SK-N-SH (cell line): ENCODE data around the gene ADCYAP1R1. TPM values are rescaled to one million over a fixed set of nuclear protein-coding genes. Genes with fewer than 3 reads are reported as not detected.

Source experiments
- CTCF ChIA-PET: fragments of 300-600, 350-600 bp; formaldehyde crosslinking; extraction: SDS; loops from one replicate; lab custom pipeline; 2021; lab: Yijun Ruan, JAX
- POLR2A ChIA-PET: fragments of 350-600 bp; sonication (Branson Sonifier 250); formaldehyde crosslinking; extraction: SDS; loops from one replicate; lab custom pipeline; 2020; ENCODE audit warnings: antibody characterized with exemption, inconsistent platforms; lab: Yijun Ruan, JAX
- DNase-seq: peaks from one replicate; pipeline ENCODE4 v3.0.0; 2012
- H2AFZ ChIP-seq: fragments of 200-600 bp; sonication (generic); 2 replicates; pipeline ENCODE4 v1.8.1; 2016; ENCODE audit warnings: antibody characterized with exemption, mild to moderate bottlenecking, low read depth
- H3F3A ChIP-seq: fragments of 200-600 bp; sonication (generic); replicated peaks from 2 replicates; pipeline ENCODE3; 2016; ENCODE audit warnings: antibody characterized with exemption, mild to moderate bottlenecking; ENCODE audit not compliant: insufficient read depth
- H3K27ac ChIP-seq, 2 experiments: fragments of 200-500 bp in 1 of 2; fragments of 200-600 bp in 1 of 2; sonication (Bioruptor generic) in 1 of 2; sonication (generic), shearing (Covaris generic) in 1 of 2; 2 replicates each; pipeline versions ENCODE4 v1.5.1 to v1.6.1; 2014 to 2016; ENCODE audit warnings: low read depth in 2 of 2, inconsistent platforms in 1 of 2, low read length in 1 of 2, mild to moderate bottlenecking in 1 of 2, mixed read lengths in 1 of 2
- H3K27me3 ChIP-seq: fragments of 200-600 bp; sonication (generic), shearing (Covaris generic); 2 replicates; pipeline ENCODE4 v1.6.1; 2016; ENCODE audit warnings: mixed run types; ENCODE audit not compliant: insufficient read depth
- H3K36me3 ChIP-seq, 2 experiments: fragments of 200-500 bp in 1 of 2; fragments of 200-600 bp in 1 of 2; sonication (Bioruptor generic) in 1 of 2; sonication (generic) in 1 of 2; replicated peaks in 1 of 2; 2 replicates each; pipeline versions ENCODE3 to v1.5.1; 2014 to 2016; ENCODE audit warnings: low read length in 1 of 2, mild to moderate bottlenecking in 1 of 2; ENCODE audit not compliant: insufficient read depth in 2 of 2, control insufficient read depth in 1 of 2
- H3K4me1 ChIP-seq, 2 experiments: fragments of 200-500 bp in 1 of 2; fragments of 200-600 bp in 1 of 2; sonication (Bioruptor generic) in 1 of 2; sonication (generic), shearing (Covaris generic) in 1 of 2; 2 replicates each; pipeline versions ENCODE4 v1.5.1 to v1.6.1; 2014 to 2016; ENCODE audit warnings: low read depth in 1 of 2, low read length in 1 of 2, mixed run types in 1 of 2; ENCODE audit not compliant: insufficient read depth in 2 of 2, control insufficient read depth in 1 of 2
- H3K4me2 ChIP-seq: fragments of 200-600 bp; sonication (generic), shearing (Covaris generic); 2 replicates; pipeline ENCODE4 v1.6.1; 2017; ENCODE audit warnings: mixed run types
- H3K4me3 ChIP-seq, 2 experiments: fragments of 200-500 bp in 1 of 2; fragments of 200-600 bp in 1 of 2; sonication (Bioruptor generic) in 1 of 2; sonication (generic), shearing (Covaris generic) in 1 of 2; 2 replicates each; pipeline versions ENCODE4 v1.5.1 to v1.8.1; 2014 to 2016; ENCODE audit warnings: low read depth in 2 of 2, inconsistent platforms in 1 of 2, low read length in 1 of 2, mild to moderate bottlenecking in 1 of 2, mixed read lengths in 1 of 2, moderate library complexity in 1 of 2
- H3K79me2 ChIP-seq: fragments of 200-600 bp; sonication (generic); 2 replicates; pipeline ENCODE4 v1.8.1; 2017; ENCODE audit warnings: mild to moderate bottlenecking; ENCODE audit not compliant: insufficient read depth
- H3K9ac ChIP-seq: fragments of 200-600 bp; sonication (generic); 2 replicates; pipeline ENCODE4 v1.6.1; 2017; ENCODE audit warnings: mixed run types
- H3K9me2 ChIP-seq: fragments of 200-600 bp; sonication (generic); 2 replicates; pipeline ENCODE4 v1.6.1; 2017; ENCODE audit warnings: mixed run types
- H3K9me3 ChIP-seq: fragments of 200-600 bp; sonication (generic); 2 replicates; pipeline ENCODE4 v1.6.1; 2017; ENCODE audit warnings: mixed run types, mild to moderate bottlenecking, moderate library complexity
- H4K20me1 ChIP-seq: fragments of 200-600 bp; sonication (generic); 2 replicates; pipeline ENCODE4 v1.6.1; 2017; ENCODE audit warnings: mild to moderate bottlenecking, mixed run types; ENCODE audit not compliant: insufficient read depth
- ELF1 ChIP-seq: IDR thresholded peaks from 2 replicates; pipeline ENCODE4 v1.4.0; 2012
- EP300 ChIP-seq, 2 experiments: IDR thresholded peaks; 2 replicates each; pipeline versions ENCODE4 v1.4.0 to v1.6.1; 2012; ENCODE audit warnings: borderline replicate concordance in 1 of 2, low read depth in 1 of 2, low read length in 1 of 2
- EZH2phosphoT487 ChIP-seq: fragments of 200-600 bp; sonication (generic); IDR thresholded peaks from 2 replicates; pipeline ENCODE4 v1.6.1; 2017; ENCODE audit warnings: low read depth, mixed run types, mild to moderate bottlenecking, antibody characterized with exemption, moderate library complexity, borderline replicate concordance
- GATA2 ChIP-seq: sonication (generic); formaldehyde crosslinking; IDR thresholded peaks from 2 replicates; pipeline ENCODE4 v1.5.0; 2020; ENCODE audit warnings: mild to moderate bottlenecking, missing genetic modification reagents
- JUND ChIP-seq: IDR thresholded peaks from 2 replicates; pipeline ENCODE4 v1.4.0; 2012
- MXI1 ChIP-seq: IDR thresholded peaks from 2 replicates; pipeline ENCODE4 v1.6.1; 2012; ENCODE audit warnings: mild to moderate bottlenecking, low read depth, low read length, improper control_type of control experiment
- NRF1 ChIP-seq: IDR thresholded peaks from 2 replicates; pipeline ENCODE4 v1.6.1; 2012; ENCODE audit warnings: low read depth, mild to moderate bottlenecking, low read length
- RCOR1 ChIP-seq: fragments of 150-350 bp; IDR thresholded peaks from 2 replicates; pipeline ENCODE4 v1.6.1; 2017; ENCODE audit warnings: antibody characterized with exemption, low read length
- RXRA ChIP-seq: IDR thresholded peaks from 2 replicates; pipeline ENCODE4 v1.4.0; 2012; ENCODE audit warnings: low read depth, mild to moderate bottlenecking, borderline replicate concordance
- SIN3A ChIP-seq: IDR thresholded peaks from 2 replicates; pipeline ENCODE4 v1.6.1; 2012; ENCODE audit warnings: low read depth, mild to moderate bottlenecking, low read length, moderate library complexity, borderline replicate concordance
- TAF1 ChIP-seq: IDR thresholded peaks from 2 replicates; pipeline ENCODE4 v1.6.1; 2012; ENCODE audit warnings: low read depth, mild to moderate bottlenecking, low read length, moderate library complexity, borderline replicate concordance
- TCF12 ChIP-seq: IDR thresholded peaks from 2 replicates; pipeline ENCODE4 v1.4.0; 2012
- TEAD4 ChIP-seq: IDR thresholded peaks from 2 replicates; pipeline ENCODE4 v1.4.0; 2012; ENCODE audit warnings: mild to moderate bottlenecking, borderline replicate concordance; ENCODE audit not compliant: insufficient read depth
- WGBS: methylation state at CpG from one replicate; pipeline ENCODE4 v1.1.6; 2017; ENCODE audit warnings: low lambda C conversion rate; 5-methylcytosine and 5-hydroxymethylcytosine counted together
- polyA plus RNA-seq, 3 experiments: library from polyadenylated mRNA; depleted of rRNA; stranded (reverse); fragments of >200 nt; gene quantifications; 2 replicates each; pipeline ENCODE4 v1.2.3, GENCODE V29; 2012
- TF ChIP-seq, protein P1 (sequence below): fragments of 150-350 bp; IDR thresholded peaks from 2 replicates; pipeline ENCODE4 v1.6.1; 2016; ENCODE audit warnings: mild to moderate bottlenecking, low read depth, low read length
- TF ChIP-seq, protein P2 (sequence below): IDR thresholded peaks from 2 replicates; pipeline ENCODE4 v1.4.0; 2012; ENCODE audit warnings: low read depth, borderline replicate concordance
- TF ChIP-seq, protein P3 (sequence below): IDR thresholded peaks from 2 replicates; pipeline ENCODE4 v1.4.0; 2012; ENCODE audit warnings: low read depth, borderline replicate concordance
- TF ChIP-seq, protein P4 (sequence below): fragments of 150-350 bp; IDR thresholded peaks from 2 replicates; pipeline ENCODE4 v1.6.1; 2017; ENCODE audit warnings: antibody characterized with exemption, low read length, low read depth, borderline replicate concordance
- TF ChIP-seq, protein P5 (sequence below): IDR thresholded peaks from 2 replicates; pipeline ENCODE4 v1.6.1; 2012; ENCODE audit warnings: mild to moderate bottlenecking, low read depth, low read length, moderate library complexity

The ADCYAP1R1 gene
- polyA plus RNA-seq, 1 of the 3 experiments (the other 2 are of a cell fraction), result 0.08 TPM

DNA sequence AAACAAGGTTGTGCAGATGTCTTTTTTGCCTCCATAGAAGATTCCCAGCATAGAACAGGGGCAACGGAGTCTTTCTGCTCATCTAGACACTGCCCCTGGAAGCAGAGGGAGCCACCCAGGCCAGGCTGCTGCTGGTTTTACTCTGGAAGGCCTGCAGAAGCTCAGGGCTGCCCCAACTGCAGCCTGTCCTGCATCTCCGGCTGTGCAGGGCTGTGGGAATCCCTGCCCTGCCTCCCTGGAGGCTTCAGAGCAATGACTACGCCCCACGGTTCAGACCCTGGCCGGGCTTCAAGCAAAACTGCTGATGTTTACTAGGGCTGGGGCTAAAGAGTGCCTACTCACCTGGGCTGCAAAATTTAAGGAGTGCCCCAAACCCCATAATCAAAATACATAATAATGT lies 44.5 kb upstream of the ADCYAP1R1 start:
- H3K9me2 ChIP-seq, result no peaks in the 10 kb centered on the region
- no peaks in the 10 kb centered on the region for H3K4me1 ChIP-seq
- no peaks in the 10 kb centered on the region for H3K36me3 ChIP-seq
- H3F3A ChIP-seq, result no peaks in the 10 kb centered on the region
- H4K20me1 ChIP-seq, result no peaks in the 10 kb centered on the region
- POLR2A ChIA-PET, result no interaction called here
- no peak for TF ChIP-seq JUND
- TF ChIP-seq, protein P1, sequence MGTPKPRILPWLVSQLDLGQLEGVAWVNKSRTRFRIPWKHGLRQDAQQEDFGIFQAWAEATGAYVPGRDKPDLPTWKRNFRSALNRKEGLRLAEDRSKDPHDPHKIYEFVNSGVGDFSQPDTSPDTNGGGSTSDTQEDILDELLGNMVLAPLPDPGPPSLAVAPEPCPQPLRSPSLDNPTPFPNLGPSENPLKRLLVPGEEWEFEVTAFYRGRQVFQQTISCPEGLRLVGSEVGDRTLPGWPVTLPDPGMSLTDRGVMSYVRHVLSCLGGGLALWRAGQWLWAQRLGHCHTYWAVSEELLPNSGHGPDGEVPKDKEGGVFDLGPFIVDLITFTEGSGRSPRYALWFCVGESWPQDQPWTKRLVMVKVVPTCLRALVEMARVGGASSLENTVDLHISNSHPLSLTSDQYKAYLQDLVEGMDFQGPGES, result no peak
- TF ChIP-seq, protein P2, sequence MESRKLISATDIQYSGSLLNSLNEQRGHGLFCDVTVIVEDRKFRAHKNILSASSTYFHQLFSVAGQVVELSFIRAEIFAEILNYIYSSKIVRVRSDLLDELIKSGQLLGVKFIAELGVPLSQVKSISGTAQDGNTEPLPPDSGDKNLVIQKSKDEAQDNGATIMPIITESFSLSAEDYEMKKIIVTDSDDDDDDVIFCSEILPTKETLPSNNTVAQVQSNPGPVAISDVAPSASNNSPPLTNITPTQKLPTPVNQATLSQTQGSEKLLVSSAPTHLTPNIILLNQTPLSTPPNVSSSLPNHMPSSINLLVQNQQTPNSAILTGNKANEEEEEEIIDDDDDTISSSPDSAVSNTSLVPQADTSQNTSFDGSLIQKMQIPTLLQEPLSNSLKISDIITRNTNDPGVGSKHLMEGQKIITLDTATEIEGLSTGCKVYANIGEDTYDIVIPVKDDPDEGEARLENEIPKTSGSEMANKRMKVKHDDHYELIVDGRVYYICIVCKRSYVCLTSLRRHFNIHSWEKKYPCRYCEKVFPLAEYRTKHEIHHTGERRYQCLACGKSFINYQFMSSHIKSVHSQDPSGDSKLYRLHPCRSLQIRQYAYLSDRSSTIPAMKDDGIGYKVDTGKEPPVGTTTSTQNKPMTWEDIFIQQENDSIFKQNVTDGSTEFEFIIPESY, result no peak
- no peak for TF ChIP-seq TAF1
- no peak for TF ChIP-seq MXI1
- no peak for TF ChIP-seq GATA2 (CRISPR knock-in tag)
- TF ChIP-seq EP300 (IDR thresholded peaks at IDR 0.05; ENCODE audit: borderline replicate concordance in 1 of 2, low read depth in 1 of 2, low read length in 1 of 2), result no peak
- TF ChIP-seq NRF1, result no peak
- TF ChIP-seq, protein P3, sequence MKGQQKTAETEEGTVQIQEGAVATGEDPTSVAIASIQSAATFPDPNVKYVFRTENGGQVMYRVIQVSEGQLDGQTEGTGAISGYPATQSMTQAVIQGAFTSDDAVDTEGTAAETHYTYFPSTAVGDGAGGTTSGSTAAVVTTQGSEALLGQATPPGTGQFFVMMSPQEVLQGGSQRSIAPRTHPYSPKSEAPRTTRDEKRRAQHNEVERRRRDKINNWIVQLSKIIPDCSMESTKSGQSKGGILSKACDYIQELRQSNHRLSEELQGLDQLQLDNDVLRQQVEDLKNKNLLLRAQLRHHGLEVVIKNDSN, result no peak
- TF ChIP-seq TEAD4, result no peak
- no peak for TF ChIP-seq RXRA
- TF ChIP-seq RCOR1, result no peak
- no peak for TF ChIP-seq SIN3A
- TF ChIP-seq, protein P4, sequence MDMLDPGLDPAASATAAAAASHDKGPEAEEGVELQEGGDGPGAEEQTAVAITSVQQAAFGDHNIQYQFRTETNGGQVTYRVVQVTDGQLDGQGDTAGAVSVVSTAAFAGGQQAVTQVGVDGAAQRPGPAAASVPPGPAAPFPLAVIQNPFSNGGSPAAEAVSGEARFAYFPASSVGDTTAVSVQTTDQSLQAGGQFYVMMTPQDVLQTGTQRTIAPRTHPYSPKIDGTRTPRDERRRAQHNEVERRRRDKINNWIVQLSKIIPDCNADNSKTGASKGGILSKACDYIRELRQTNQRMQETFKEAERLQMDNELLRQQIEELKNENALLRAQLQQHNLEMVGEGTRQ, result no peak
- TF ChIP-seq, protein P5, sequence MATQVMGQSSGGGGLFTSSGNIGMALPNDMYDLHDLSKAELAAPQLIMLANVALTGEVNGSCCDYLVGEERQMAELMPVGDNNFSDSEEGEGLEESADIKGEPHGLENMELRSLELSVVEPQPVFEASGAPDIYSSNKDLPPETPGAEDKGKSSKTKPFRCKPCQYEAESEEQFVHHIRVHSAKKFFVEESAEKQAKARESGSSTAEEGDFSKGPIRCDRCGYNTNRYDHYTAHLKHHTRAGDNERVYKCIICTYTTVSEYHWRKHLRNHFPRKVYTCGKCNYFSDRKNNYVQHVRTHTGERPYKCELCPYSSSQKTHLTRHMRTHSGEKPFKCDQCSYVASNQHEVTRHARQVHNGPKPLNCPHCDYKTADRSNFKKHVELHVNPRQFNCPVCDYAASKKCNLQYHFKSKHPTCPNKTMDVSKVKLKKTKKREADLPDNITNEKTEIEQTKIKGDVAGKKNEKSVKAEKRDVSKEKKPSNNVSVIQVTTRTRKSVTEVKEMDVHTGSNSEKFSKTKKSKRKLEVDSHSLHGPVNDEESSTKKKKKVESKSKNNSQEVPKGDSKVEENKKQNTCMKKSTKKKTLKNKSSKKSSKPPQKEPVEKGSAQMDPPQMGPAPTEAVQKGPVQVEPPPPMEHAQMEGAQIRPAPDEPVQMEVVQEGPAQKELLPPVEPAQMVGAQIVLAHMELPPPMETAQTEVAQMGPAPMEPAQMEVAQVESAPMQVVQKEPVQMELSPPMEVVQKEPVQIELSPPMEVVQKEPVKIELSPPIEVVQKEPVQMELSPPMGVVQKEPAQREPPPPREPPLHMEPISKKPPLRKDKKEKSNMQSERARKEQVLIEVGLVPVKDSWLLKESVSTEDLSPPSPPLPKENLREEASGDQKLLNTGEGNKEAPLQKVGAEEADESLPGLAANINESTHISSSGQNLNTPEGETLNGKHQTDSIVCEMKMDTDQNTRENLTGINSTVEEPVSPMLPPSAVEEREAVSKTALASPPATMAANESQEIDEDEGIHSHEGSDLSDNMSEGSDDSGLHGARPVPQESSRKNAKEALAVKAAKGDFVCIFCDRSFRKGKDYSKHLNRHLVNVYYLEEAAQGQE, result no peak
- TF ChIP-seq EZH2phosphoT487, result no peak
- TF ChIP-seq TCF12, result no peak
- TF ChIP-seq ELF1, result no peak
- TF ChIP-seq, all 33 proteins: peak for 0
- no peak for DNase-seq
- H3K4me2 ChIP-seq, result no peak overlapping the region
- H3K4me3 ChIP-seq, result no peak overlapping the region
- H3K27ac ChIP-seq, result no peak overlapping the region
- H3K79me2 ChIP-seq, result no peaks in the 10 kb centered on the region
- H2AFZ ChIP-seq, result no peak overlapping the region
- H3K27me3 ChIP-seq, result peaks cover 48% of the 10 kb centered on the region
- no peaks in the 10 kb centered on the region for H3K9me3 ChIP-seq
- H3K9ac ChIP-seq, result no peak overlapping the region
- 21% methylated on average over 5 of the region's 5 CpGs for WGBS
- CTCF ChIA-PET, result interaction anchor here (1.0 to 3.9 kb wide), 3 partner anchors 13 to 114 kb away, joined by 3 to 28 read pairs (median 17); no protein-coding TSS in a partner anchor
